Aorta (tissue), 5 donors: ENCODE results near the gene SNAP25. TPM values are rescaled to one million over a fixed set of nuclear protein-coding genes. Genes with fewer than 3 reads are reported as not detected.

Experiments
- ATAC-seq: fragments of 200-7000 bp; cut with Tn5 transposase; one replicate; pipeline ENCODE4 v1.9.1; 2022; ENCODE audit warnings: moderate library complexity; ENCODE audit not compliant: low FRiP score
- DNase-seq, 2 donors: peaks; one replicate each; pipeline ENCODE4 v3.0.0-alpha.2; 2020
- H3K27ac ChIP-seq, 2 donors: one replicate each; pipeline ENCODE4 v1.5.1; 2013; ENCODE audit warnings: low read length in 2 of 2, mild to moderate bottlenecking in 2 of 2, moderate library complexity in 2 of 2, control low read depth in 1 of 2, inconsistent platforms in 1 of 2, low read depth in 1 of 2
- H3K27me3 ChIP-seq, 2 donors: one replicate each; pipeline ENCODE4 v1.6.1; 2013; ENCODE audit warnings: control low read depth in 1 of 2, low read length in 1 of 2, mild to moderate bottlenecking in 1 of 2, moderate library complexity in 1 of 2; ENCODE audit not compliant: insufficient read depth in 2 of 2, control insufficient read depth in 1 of 2
- H3K36me3 ChIP-seq, 2 donors: one replicate each; pipeline ENCODE4 v1.6.1; 2013; ENCODE audit warnings: control low read depth in 1 of 2, low read length in 1 of 2, mild to moderate bottlenecking in 1 of 2; ENCODE audit not compliant: insufficient read depth in 2 of 2, control insufficient read depth in 1 of 2
- H3K4me1 ChIP-seq, 2 donors: one replicate each; pipeline ENCODE4 v1.6.1; 2013; ENCODE audit warnings: low read length in 2 of 2, control low read depth in 1 of 2, mild to moderate bottlenecking in 1 of 2, moderate library complexity in 1 of 2; ENCODE audit not compliant: insufficient read depth in 2 of 2, control insufficient read depth in 1 of 2
- H3K4me3 ChIP-seq, 2 donors: one replicate each; pipeline ENCODE4 v1.5.1; 2013; ENCODE audit warnings: low read length in 2 of 2, control low read depth in 1 of 2, mild to moderate bottlenecking in 1 of 2
- H3K9me3 ChIP-seq: one replicate; pipeline ENCODE4 v1.6.1; 2013; ENCODE audit warnings: mild to moderate bottlenecking, low read length; ENCODE audit not compliant: control insufficient read depth
- WGBS, 2 donors: extraction: QIAGEN DNeasy Blood & Tissue Kit; methylation state at CpG; one replicate each; pipeline ENCODE4 v1.1.7; 2013; 5-methylcytosine and 5-hydroxymethylcytosine counted together
- intact Hi-C, 2 donors: fragments of 100-400 bp; cut with DNase I; formaldehyde crosslinking; loops; one replicate each; pipeline versions ENCODE4 v1.14.2 to v1.15.0; 2022
- polyA plus RNA-seq, 2 donors: library from polyadenylated mRNA; stranded (reverse); fragments of 200-250 nt; gene quantifications; one replicate each; pipeline ENCODE4 v1.2.3, GENCODE V29; 2013
- total RNA-seq, 2 donors: library from RNA; stranded (reverse); fragmentation: NEBNext Ultra II Directional; extraction: Animal tissue kit (Norgen Biotek cat#: 25700); gene quantifications; one replicate each; pipeline ENCODE4 v1.2.1, GENCODE V29; 2021
- donor health status: healthy with polysubstance abuse.
- donor health status: Bipolar disorder and iron deficiency.
- donor health status: DM: no; HTN: no; CAD: no.
- donor health status: DM: no; HTN: no; CAD: no.
- donor health status: DM: yes; HTN: yes; CAD: no.

The SNAP25 gene
- total and polyA plus RNA-seq, 4 donors = 2.1 to 15.5 (median 7.1) TPM

DNA sequence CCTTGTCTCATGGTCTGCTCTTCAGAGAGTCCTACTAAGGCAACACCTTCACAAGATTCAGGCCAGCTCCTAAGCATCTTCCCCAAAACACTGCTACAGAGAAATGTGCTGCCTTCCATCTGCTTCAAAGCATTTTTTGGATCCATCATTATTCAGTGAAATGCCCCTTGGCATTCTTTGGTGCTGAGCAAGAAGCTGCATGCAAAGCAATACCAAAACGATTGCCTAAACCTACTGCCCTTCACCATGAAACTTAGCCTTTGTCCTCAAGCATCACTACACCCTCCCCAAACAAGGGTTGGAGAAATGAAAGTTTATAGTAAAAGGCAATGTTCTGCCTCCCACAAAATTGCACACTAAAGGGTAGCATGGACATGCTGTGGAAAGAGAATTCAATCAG lies 93.5 kb downstream of the SNAP25 start:
- no peaks in the 10 kb centered on the region for H3K36me3 ChIP-seq
- intact Hi-C loops = no loop called here
- H3K4me3 ChIP-seq = no peak overlapping the region
- DNase-seq (no peak), ATAC-seq (no peak)
- 52 to 64% methylated on average over 1 of the region's 1 CpG for WGBS, 2 donors
- H3K4me1 ChIP-seq = peaks cover 0 to 4% of the 10 kb centered on the region in 2 donors
- no peaks in the 10 kb centered on the region for H3K27me3 ChIP-seq
- no peak overlapping the region for H3K27ac ChIP-seq
- H3K9me3 ChIP-seq = no peaks in the 10 kb centered on the region

DNA sequence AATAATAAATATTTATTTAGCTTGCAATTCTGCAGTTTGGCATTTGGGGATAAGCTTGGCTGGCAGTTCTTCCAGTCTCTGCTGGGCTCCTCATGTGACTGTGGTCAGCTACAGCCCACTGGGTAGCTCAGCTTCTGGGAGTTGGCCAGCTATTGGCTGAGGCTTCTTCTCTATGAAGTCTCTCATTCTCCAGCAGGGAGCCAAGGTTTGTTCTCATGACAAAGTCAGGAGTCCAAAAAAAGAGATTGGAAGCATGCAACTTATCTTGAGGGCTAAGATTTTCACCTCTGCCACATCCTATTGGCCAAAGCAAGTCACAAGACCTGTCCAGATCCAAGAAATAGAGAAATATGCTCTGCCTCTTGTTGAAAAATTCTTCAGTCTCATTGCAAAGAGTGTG lies 94.6 kb downstream of the SNAP25 start:
- H3K36me3 ChIP-seq = no peaks in the 10 kb centered on the region
- peak overlapping the region in 1 of 2 donors; percentile 62 for H3K27ac ChIP-seq
- intact Hi-C loops = no loop called here
- ATAC-seq = peak; percentile 50
- no peak overlapping the region for H3K4me3 ChIP-seq
- no peaks in the 10 kb centered on the region for H3K9me3 ChIP-seq
- no peaks in the 10 kb centered on the region for H3K27me3 ChIP-seq
- peaks cover 0 to 4% of the 10 kb centered on the region in 2 donors for H3K4me1 ChIP-seq
- DNase-seq = no peak

DNA sequence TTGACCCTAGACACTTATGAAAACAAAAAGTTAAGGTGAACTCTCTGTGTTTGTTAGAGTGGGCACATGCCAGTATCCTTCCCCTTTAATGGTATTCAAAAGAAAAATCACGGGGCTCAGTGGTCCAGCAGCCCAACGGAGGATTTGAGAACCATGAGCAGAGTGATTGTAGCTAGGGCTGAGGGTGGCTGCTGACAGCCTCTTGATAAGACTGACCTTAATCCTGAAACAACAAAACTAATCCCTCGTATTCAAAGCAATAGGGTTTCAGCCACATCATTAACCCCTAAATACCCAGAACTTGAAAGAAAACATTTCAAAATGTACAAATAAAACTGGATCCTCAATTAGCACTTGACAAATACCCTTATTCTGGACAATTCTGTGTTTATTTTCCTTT lies 95.1 kb downstream of the SNAP25 start:
- DNase-seq (no peak), ATAC-seq (no peak)
- Histone ChIP-seq H3K27ac (no peak overlapping the region), H3K4me1 (peaks cover 0 to 4% of the 10 kb centered on the region in 2 donors), H3K36me3 (no peaks in the 10 kb centered on the region), H3K9me3 (no peaks in the 10 kb centered on the region), H3K4me3 (no peak overlapping the region), H3K27me3 (no peaks in the 10 kb centered on the region)
- intact Hi-C loops = no loop called here
- 5 to 6% methylated on average over 3 of the region's 3 CpGs for WGBS, 2 donors

DNA sequence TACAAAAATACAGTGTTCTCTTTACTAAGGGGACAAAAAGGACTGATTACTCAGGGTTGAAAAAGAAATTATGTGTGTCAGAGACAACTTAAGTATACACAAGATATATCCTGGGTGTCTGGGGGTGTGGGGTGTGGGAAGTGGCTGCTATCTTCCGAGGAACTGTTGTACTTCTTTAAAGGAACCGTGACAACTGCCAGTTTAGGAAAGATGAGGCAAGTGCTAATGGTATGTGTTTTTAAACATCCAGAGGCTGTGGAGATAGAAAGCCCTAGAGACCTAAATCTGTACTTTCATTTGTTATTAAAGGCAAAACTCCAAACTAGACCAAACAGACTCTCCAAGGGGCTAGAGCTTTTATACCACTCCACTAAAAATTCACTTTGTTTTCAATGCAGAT lies 95.6 kb downstream of the SNAP25 start:
- Histone ChIP-seq H3K36me3 (no peaks in the 10 kb centered on the region), H3K27me3 (no peaks in the 10 kb centered on the region), H3K4me1 (peaks cover 0 to 4% of the 10 kb centered on the region in 2 donors), H3K9me3 (no peaks in the 10 kb centered on the region), H3K27ac (peak overlapping the region in 1 of 2 donors; percentile 57), H3K4me3 (no peak overlapping the region)
- ATAC-seq = peak; percentile 73
- intact Hi-C loops = no loop called here
- WGBS, 2 donors = 2 to 4% methylated on average over 2 of the region's 2 CpGs
- no peak for DNase-seq

DNA sequence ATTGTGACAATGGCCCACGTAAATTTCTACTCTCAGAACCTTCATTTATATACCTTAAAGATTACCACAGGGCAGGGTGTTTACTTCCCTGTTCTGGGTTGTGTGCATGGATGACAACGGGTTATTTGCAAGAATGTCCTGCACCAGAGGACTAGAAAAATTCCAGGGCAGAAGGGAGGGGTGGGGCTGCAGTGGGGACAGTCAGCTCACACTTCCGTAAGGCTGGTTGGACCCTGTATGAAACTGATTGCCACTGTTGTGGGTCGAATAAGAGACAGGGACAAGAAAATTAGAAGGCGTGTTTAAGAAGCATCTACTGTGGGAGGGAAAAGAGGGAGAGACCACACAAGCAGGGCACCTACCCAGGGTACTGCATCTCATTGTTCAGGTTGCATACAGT lies 96.5 kb downstream of the SNAP25 start:
- ATAC-seq = no peak
- Histone ChIP-seq H3K4me3 (no peak overlapping the region), H3K9me3 (no peaks in the 10 kb centered on the region), H3K27ac (no peak overlapping the region), H3K27me3 (no peaks in the 10 kb centered on the region), H3K36me3 (no peaks in the 10 kb centered on the region), H3K4me1 (peaks cover 0 to 2% of the 10 kb centered on the region in 2 donors)
- no peak for DNase-seq
- intact Hi-C loops = no loop called here
- 89 to 91% methylated on average over 5 of the region's 5 CpGs for WGBS, 2 donors

DNA sequence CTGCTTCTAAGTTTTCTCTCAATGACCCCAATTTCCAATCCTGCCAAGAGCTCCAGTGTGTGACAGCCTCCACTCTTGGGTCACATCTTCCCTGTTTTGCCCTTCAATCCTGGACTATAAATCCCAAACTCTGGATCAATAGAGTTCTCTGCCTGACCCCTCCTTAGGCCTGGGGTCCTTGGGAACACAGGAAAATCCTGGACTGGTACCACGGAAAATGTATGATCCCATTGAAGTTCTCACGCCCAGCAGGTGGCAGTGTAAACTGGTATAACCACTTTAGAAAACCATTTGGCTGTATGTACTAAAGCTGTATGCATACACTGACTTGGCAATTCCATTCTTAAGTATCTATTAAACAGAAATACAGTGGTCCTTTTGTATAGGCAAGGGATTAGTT lies 98.0 kb downstream of the SNAP25 start:
- ATAC-seq (no peak), DNase-seq (no peak)
- Histone ChIP-seq H3K4me1 (peaks cover 0 to under 1% of the 10 kb centered on the region in 2 donors), H3K27ac (no peak overlapping the region), H3K27me3 (no peaks in the 10 kb centered on the region), H3K4me3 (no peak overlapping the region), H3K36me3 (no peaks in the 10 kb centered on the region), H3K9me3 (no peaks in the 10 kb centered on the region)
- 94 to 96% methylated on average over 2 of the region's 2 CpGs for WGBS, 2 donors
- intact Hi-C loops = no loop called here

DNA sequence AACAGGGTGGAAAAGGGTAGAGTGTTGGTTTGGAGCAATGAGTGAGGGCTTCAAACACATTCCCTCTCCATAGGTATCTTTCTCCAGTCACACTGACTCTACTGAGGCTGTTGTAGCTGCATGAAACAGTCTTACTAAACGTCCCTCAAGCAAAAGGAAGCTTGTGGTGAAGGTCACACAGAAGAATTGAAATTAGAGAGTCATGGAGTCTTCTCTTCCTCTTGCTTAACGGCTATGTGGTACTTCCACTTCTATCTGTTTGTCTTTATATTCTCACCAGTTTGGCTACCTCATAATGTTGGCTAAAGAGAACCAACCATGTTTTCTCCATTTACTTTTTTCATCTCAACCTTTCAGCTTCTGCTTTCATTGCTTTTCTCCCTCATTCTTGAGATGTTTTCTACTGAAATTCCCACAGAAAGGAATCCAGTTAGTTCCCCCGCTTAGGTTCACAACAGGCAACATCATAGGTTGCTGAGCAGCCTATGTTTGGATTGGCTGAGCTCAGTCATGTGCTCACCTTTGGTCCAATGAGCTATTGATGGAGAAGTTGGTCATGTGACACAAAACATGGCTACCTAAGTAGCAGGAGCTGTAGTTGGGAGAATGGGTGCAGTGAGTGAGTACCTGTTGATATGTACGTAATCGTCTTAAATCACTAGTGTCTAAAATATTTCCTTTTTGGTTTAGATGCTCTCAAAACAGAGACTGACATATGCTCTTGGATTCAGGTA lies 99.8 kb downstream of the SNAP25 start:
- intact Hi-C loops = no loop called here
- 87 to 92% methylated on average over 5 of the region's 5 CpGs for WGBS, 2 donors
- H3K4me3 ChIP-seq = no peak overlapping the region

DNA sequence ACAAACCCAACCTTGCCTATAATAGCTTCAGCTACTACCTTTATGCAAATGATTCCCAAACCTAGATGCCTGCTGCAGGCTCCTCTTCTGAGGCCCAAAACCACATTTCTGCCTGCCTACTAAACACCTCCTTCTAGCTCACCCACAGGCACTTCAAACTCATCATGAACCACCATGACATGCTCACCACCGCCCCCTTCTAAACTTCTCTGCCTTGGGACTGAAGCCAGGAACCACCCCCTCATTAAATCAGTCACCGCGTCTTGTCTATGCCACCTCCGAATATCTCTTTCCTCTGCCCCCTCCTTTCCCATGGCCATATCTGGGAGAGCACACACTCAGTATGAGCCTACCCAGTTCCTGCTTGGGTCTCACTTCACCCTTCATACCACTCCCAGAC lies 101.2 kb downstream of the SNAP25 start:
- no peak overlapping the region for H3K4me3 ChIP-seq
- no peaks in the 10 kb centered on the region for H3K4me1 ChIP-seq
- H3K9me3 ChIP-seq = no peaks in the 10 kb centered on the region
- no peaks in the 10 kb centered on the region for H3K27me3 ChIP-seq
- DNase-seq = no peak
- H3K36me3 ChIP-seq = no peaks in the 10 kb centered on the region
- no peak overlapping the region for H3K27ac ChIP-seq
- WGBS, 2 donors = 38 to 55% methylated on average over 4 of the region's 4 CpGs
- no peak for ATAC-seq
- intact Hi-C loops = no loop called here

More for the DNA sequence above, 99.8 kb downstream of the SNAP25 start:
- no peak for ATAC-seq
- Histone ChIP-seq H3K36me3 (no peaks in the 10 kb centered on the region), H3K9me3 (no peaks in the 10 kb centered on the region), H3K27ac (no peak overlapping the region), H3K27me3 (no peaks in the 10 kb centered on the region), H3K4me1 (no peaks in the 10 kb centered on the region)
- DNase-seq = no peak

DNA sequence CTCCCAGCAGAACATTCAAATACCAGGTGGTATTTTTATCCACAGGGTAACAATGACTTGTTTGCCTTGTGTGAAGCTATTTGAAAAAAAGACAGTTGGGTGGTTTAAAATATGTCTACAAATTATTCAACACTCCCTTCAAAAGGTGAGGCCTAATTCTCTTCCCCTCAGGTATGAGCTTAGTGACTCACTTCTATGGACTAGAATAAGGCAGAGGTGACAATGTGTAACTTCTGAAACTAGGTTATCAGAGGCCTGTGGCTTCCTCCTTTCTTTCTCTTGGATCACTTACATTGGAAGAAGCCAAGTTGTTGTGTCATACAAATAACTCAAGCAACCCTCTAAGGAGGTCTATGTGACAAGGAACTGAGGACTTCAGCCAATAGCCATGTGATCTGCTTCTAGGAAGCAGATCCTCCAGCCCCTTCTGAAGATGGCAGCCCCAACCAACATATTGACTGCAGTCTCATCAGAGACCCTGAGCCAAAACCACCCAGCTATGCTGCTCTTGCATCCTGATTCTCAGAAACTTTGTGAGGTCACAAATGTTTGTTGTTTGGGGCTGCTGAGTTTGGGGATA lies 102.6 kb downstream of the SNAP25 start:
- ATAC-seq (peak; percentile 64), DNase-seq (no peak)
- no peaks in the 10 kb centered on the region for H3K4me1 ChIP-seq
- H3K4me3 ChIP-seq = no peak overlapping the region
- H3K36me3 ChIP-seq = no peaks in the 10 kb centered on the region
- intact Hi-C loops = no loop called here
- H3K27me3 ChIP-seq = no peaks in the 10 kb centered on the region
- H3K9me3 ChIP-seq = no peaks in the 10 kb centered on the region
- H3K27ac ChIP-seq = no peak overlapping the region
